Measurements from ENCODE around the gene PIGS. TPM values are rescaled to one million over a fixed set of nuclear protein-coding genes. Genes with fewer than 3 reads are reported as not detected.

The PIGS gene
- total RNA-seq, 4 donors from 2014 or later: 34.9 to 86.7 (median 46.9) TPM

- TF ChIP-seq CTCF (IDR thresholded peaks at IDR 0.05; ENCODE audit: low read depth): no peak
These were observed 61.5 kb downstream of the PIGS start for GRCh38 chr17:28509789-28510188.

GRCh38 chr17:28508211-28508724, 63.1 kb downstream of the PIGS start:
- TF ChIP-seq CTCF (IDR thresholded peaks at IDR 0.05; ENCODE audit: low read depth): no peak

- TF ChIP-seq CTCF (IDR thresholded peaks at IDR 0.05; ENCODE audit: low read depth): no peak
These were observed 63.6 kb downstream of the PIGS start for GRCh38 chr17:28507567-28508203.

- TF ChIP-seq CTCF (IDR thresholded peaks at IDR 0.05; ENCODE audit: low read depth): no peak
These were observed 64.4 kb downstream of the PIGS start for GRCh38 chr17:28506763-28507487.

GRCh38 chr17:28505986-28506665, 65.2 kb downstream of the PIGS start, which contains the start of gene FOXN1:
FOXN1 (plus strand) TSS chr17:28506348; CDS start chr17:28523970, 17,622 bp downstream.
- TF ChIP-seq CTCF (IDR thresholded peaks at IDR 0.05; ENCODE audit: low read depth): no peak

- no peak for TF ChIP-seq CTCF (IDR thresholded peaks at IDR 0.05; ENCODE audit: low read depth)
These were observed 67.9 kb downstream of the PIGS start for GRCh38 chr17:28503420-28503819.

Other genes starting within 250 kb of the PIGS start
- 10 to 100 TPM; 31.0 to 43.5 (median 37.3) TPM for gene IFT20, start 236.1 kb downstream of the PIGS start, total RNA-seq
- 10 to 100 TPM; 14.8 to 31.8 (median 21.4) TPM for gene TNFAIP1, start 235.8 kb downstream of the PIGS start, total RNA-seq
- gene POLDIP2, start 214.0 kb downstream of the PIGS start, total RNA-seq: 100 to 1,000 TPM in 1 of 4 donors, 10 to 100 TPM in 3; 56.6 to 103 (median 69.3) TPM
- not detected for gene SEBOX, start 206.3 kb downstream of the PIGS start, total RNA-seq
- 1 to 10 TPM in 1 of 4 donors, under 1 TPM in 1, not detected in 2; 0.85 to 2.6 TPM for gene VTN, start 201.2 kb downstream of the PIGS start, total RNA-seq
- gene SARM1, start 199.8 kb downstream of the PIGS start, total RNA-seq: 1 to 10 TPM; 3.8 to 7.7 (median 5.9) TPM
- gene SLC46A1, start 165.3 kb downstream of the PIGS start, total RNA-seq: 10 to 100 TPM in 3 of 4 donors, 1 to 10 TPM in 1; 7.3 to 16.3 (median 13.1) TPM
- not detected for gene SLC13A2, start 97.9 kb downstream of the PIGS start, total RNA-seq
- not detected for gene FOXN1, start 65.2 kb downstream of the PIGS start, total RNA-seq
- gene UNC119, start 18.9 kb downstream of the PIGS start, total RNA-seq: 10 to 100 TPM; 15.7 to 26.5 (median 20.8) TPM
- gene ALDOC, start 5.4 kb upstream of the PIGS start, total RNA-seq: 100 to 1,000 TPM in 2 of 4 donors, 10 to 100 TPM in 2; 29.4 to 355 (median 71.1) TPM
- gene SPAG5, start 27.5 kb upstream of the PIGS start, total RNA-seq: 1 to 10 TPM; 1.1 to 9.0 (median 4.7) TPM
- 10 to 100 TPM in 2 of 4 donors, 1 to 10 TPM in 2; 6.4 to 12.3 (median 9.7) TPM for gene RSKR, start 42.7 kb upstream of the PIGS start, total RNA-seq
- gene BLTP2, start 73.6 kb upstream of the PIGS start, total RNA-seq: 100 to 1,000 TPM in 2 of 4 donors, 10 to 100 TPM in 2; 90.7 to 148 (median 116) TPM
- gene SDF2, start 90.4 kb upstream of the PIGS start, total RNA-seq: 10 to 100 TPM; 37.4 to 43.7 (median 39.1) TPM
- 10 to 100 TPM; 52.2 to 69.5 (median 61.4) TPM for gene SUPT6H, start 90.7 kb upstream of the PIGS start, total RNA-seq
- 1 to 10 TPM in 3 of 4 donors, not detected in 1; 2.0 to 8.5 (median 2.4) TPM for gene PROCA1, start 140.4 kb upstream of the PIGS start, total RNA-seq
- gene RAB34, start 146.3 kb upstream of the PIGS start, total RNA-seq: 100 to 1,000 TPM in 1 of 4 donors, 10 to 100 TPM in 3; 43.0 to 133 (median 98.7) TPM
- 100 to 1,000 TPM; 468 to 848 (median 543) TPM for gene RPL23A, start 148.5 kb upstream of the PIGS start, total RNA-seq
- gene TLCD1, start 154.7 kb upstream of the PIGS start, total RNA-seq: 1 to 10 TPM in 3 of 4 donors, not detected in 1; 1.5 to 2.5 (median 1.6) TPM
- gene NEK8, start 157.3 kb upstream of the PIGS start, total RNA-seq: 1 to 10 TPM; 2.2 to 4.5 (median 2.9) TPM
- gene TRAF4, start 172.5 kb upstream of the PIGS start, total RNA-seq: 1 to 10 TPM; 2.5 to 8.3 (median 5.2) TPM

Measured in subcutaneous adipose tissue (tissue), 4 donors.